SH-SY5Y (cell line): Measurements from ENCODE around the gene TRRAP.

Experiments
- GATA2 ChIP-seq: IDR thresholded peaks from 2 replicates; pipeline ENCODE4 v1.6.1; 2011; ENCODE audit warnings: mild to moderate bottlenecking, low read depth, low read length
- GATA3 ChIP-seq: IDR thresholded peaks from 2 replicates; pipeline ENCODE4 v1.6.1; 2011; ENCODE audit warnings: low read depth, mild to moderate bottlenecking, low read length, moderate library complexity

GRCh38 chr7:98978672-98979071, 100.3 kb downstream of the TRRAP start:
- TF ChIP-seq GATA3 (no peak), GATA2 (no peak)
